IPS DF 6.9 (cell line): ENCODE results near the gene NXPH1.

Experiments used
- DNase-seq: peaks from one replicate; pipeline ENCODE4 v3.0.0-alpha.2; 2013; ENCODE audit warnings: low read depth, low spot score
- H3K27ac ChIP-seq: one replicate; pipeline ENCODE4 v1.5.1; 2013; ENCODE audit warnings: low read length, control low read depth
- H3K27me3 ChIP-seq: 2 replicates; pipeline ENCODE4 v1.6.1; 2013; ENCODE audit warnings: mild to moderate bottlenecking, low read length; ENCODE audit not compliant: control insufficient read depth, insufficient read depth
- H3K36me3 ChIP-seq: 2 replicates; pipeline ENCODE4 v1.6.1; 2013; ENCODE audit warnings: low read length; ENCODE audit not compliant: control insufficient read depth, insufficient read depth
- H3K4me1 ChIP-seq: 2 replicates; pipeline ENCODE4 v1.6.1; 2013; ENCODE audit warnings: low read length; ENCODE audit not compliant: control insufficient read depth, insufficient read depth
- H3K4me3 ChIP-seq: 2 replicates; pipeline ENCODE4 v1.5.1; 2013; ENCODE audit warnings: mild to moderate bottlenecking, low read length
- H3K9me3 ChIP-seq: 2 replicates; pipeline ENCODE4 v1.6.1; 2013; ENCODE audit warnings: low read length, inconsistent platforms; ENCODE audit not compliant: control insufficient read depth, insufficient read depth
- WGBS: extraction: QIAGEN DNeasy Blood & Tissue Kit; methylation state at CpG from one replicate; pipeline ENCODE4 v1.1.7; 2013; ENCODE audit warnings: mixed read lengths, missing lambda C conversion rate; ENCODE audit not compliant: insufficient read length, insufficient coverage; 5-methylcytosine and 5-hydroxymethylcytosine counted together

NXPH1 gene

GRCh38 chr7:8453535-8453934 lies 20.1 kb downstream of the NXPH1 start:
- Histone ChIP-seq H3K4me1 (no peaks in the 10 kb centered on the region), H3K9me3 (no peaks in the 10 kb centered on the region), H3K27ac (no peak overlapping the region), H3K27me3 (no peaks in the 10 kb centered on the region), H3K36me3 (no peaks in the 10 kb centered on the region), H3K4me3 (no peak overlapping the region)
- no CpG with 5 or more reads among the region's 1 CpG for WGBS
- DNase-seq = no peak

GRCh38 chr7:8455426-8455825 lies 22.0 kb downstream of the NXPH1 start:
- H3K4me3 ChIP-seq = no peak overlapping the region
- no peaks in the 10 kb centered on the region for H3K27me3 ChIP-seq
- WGBS = no CpG with 5 or more reads among the region's 2 CpGs

DNA sequence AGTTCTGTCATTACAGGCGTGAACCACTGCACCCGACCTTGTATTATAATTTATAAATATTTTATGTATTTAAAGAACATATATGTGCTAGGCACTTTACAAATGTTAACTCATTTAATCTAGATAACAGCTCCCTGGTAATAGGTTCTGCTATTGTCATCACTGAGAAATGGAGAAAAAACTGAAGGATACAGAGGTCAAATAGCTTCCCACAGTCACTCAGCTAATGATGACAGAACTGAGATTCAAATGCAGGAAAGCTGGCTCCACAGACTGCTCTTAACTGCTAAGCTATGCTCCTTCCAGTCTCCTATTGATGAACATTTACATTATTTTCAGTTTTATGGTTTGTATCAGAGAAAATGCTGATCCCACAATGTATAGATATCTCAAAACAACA lies 28.9 kb downstream of the NXPH1 start:
- H3K9me3 ChIP-seq = no peaks in the 10 kb centered on the region
- no peaks in the 10 kb centered on the region for H3K4me1 ChIP-seq
- no peaks in the 10 kb centered on the region for H3K27me3 ChIP-seq
- no peaks in the 10 kb centered on the region for H3K36me3 ChIP-seq
- DNase-seq = no peak
- no peak overlapping the region for H3K4me3 ChIP-seq
- no CpG with 5 or more reads among the region's 2 CpGs for WGBS
- no peak overlapping the region for H3K27ac ChIP-seq

More at GRCh38 chr7:8455426-8455825, 22.0 kb downstream of the NXPH1 start:
- DNase-seq = no peak
- H3K27ac ChIP-seq = no peak overlapping the region
- H3K36me3 ChIP-seq = no peaks in the 10 kb centered on the region
- no peaks in the 10 kb centered on the region for H3K4me1 ChIP-seq
- H3K9me3 ChIP-seq = no peaks in the 10 kb centered on the region

GRCh38 chr7:8465338-8465737 lies 31.9 kb downstream of the NXPH1 start:
- no peaks in the 10 kb centered on the region for H3K4me1 ChIP-seq
- no peaks in the 10 kb centered on the region for H3K36me3 ChIP-seq
- no peak for DNase-seq
- no peaks in the 10 kb centered on the region for H3K27me3 ChIP-seq
- H3K4me3 ChIP-seq = no peak overlapping the region
- H3K9me3 ChIP-seq = no peaks in the 10 kb centered on the region
- no peak overlapping the region for H3K27ac ChIP-seq
- no CpG with 5 or more reads among the region's 4 CpGs for WGBS

- H3K4me1 ChIP-seq = no peaks in the 10 kb centered on the region
- no CpG with 5 or more reads among the region's 3 CpGs for WGBS
- H3K27ac ChIP-seq = no peak overlapping the region
- DNase-seq = no peak
- H3K27me3 ChIP-seq = no peaks in the 10 kb centered on the region
- H3K4me3 ChIP-seq = no peak overlapping the region
- H3K36me3 ChIP-seq = no peaks in the 10 kb centered on the region
- H3K9me3 ChIP-seq = no peaks in the 10 kb centered on the region
Measured at GRCh38 chr7:8480527-8480926, 47.1 kb downstream of the NXPH1 start.

- H3K4me3 ChIP-seq = no peak overlapping the region
- H3K9me3 ChIP-seq = no peaks in the 10 kb centered on the region
- no peak overlapping the region for H3K27ac ChIP-seq
- H3K4me1 ChIP-seq = no peaks in the 10 kb centered on the region
- no peaks in the 10 kb centered on the region for H3K27me3 ChIP-seq
- DNase-seq = no peak
- WGBS = no CpG with 5 or more reads among the region's 2 CpGs
- no peaks in the 10 kb centered on the region for H3K36me3 ChIP-seq
Measured at GRCh38 chr7:8481096-8481495, 47.7 kb downstream of the NXPH1 start.

DNA sequence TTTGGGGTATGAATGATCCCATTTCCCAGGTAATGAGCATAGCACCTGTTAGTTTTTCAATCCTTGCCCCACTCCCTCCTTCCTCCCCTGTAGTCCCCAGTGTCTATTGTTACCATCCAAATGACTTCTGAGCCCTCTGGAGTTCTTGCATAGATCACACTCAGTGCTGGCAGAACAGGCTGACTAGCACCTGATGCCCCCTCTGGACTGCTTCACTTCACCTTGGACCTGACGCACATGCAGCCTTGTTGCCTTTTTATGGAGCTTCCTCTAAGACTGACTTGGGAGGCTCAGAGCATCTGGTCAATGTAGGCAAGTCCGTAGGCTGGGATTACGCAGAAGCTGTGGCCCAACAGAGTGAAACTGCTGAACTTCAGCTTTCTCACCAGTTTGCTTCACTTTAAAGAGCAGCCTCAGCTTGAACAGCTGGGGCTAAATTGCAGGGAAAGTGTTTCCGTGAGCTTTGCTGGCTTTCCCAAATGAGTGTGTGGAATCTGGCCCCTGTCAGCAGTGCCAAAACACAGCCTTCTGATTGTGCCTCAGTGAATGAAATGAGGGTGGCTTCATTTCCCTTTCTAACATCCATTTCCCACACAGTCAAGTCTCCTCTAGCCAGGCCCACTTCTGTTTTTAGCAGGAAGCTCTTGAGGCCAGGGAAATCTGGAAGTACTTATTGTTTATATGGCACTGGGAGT lies 48.5 kb downstream of the NXPH1 start:
- Histone ChIP-seq H3K4me1 (no peaks in the 10 kb centered on the region), H3K27me3 (no peaks in the 10 kb centered on the region), H3K9me3 (no peaks in the 10 kb centered on the region), H3K4me3 (no peak overlapping the region), H3K36me3 (no peaks in the 10 kb centered on the region), H3K27ac (no peak overlapping the region)
- no peak for DNase-seq
- WGBS = no CpG with 5 or more reads among the region's 4 CpGs

- no peaks in the 10 kb centered on the region for H3K4me1 ChIP-seq
- no peaks in the 10 kb centered on the region for H3K36me3 ChIP-seq
- no peaks in the 10 kb centered on the region for H3K9me3 ChIP-seq
- no peak overlapping the region for H3K27ac ChIP-seq
- DNase-seq = no peak
- H3K27me3 ChIP-seq = no peaks in the 10 kb centered on the region
- no peak overlapping the region for H3K4me3 ChIP-seq
- WGBS = no CpG with 5 or more reads among the region's 4 CpGs
Measured at GRCh38 chr7:8490391-8491045, 57.1 kb downstream of the NXPH1 start.

GRCh38 chr7:8491106-8491505 lies 57.7 kb downstream of the NXPH1 start:
- no CpG with 5 or more reads among the region's 3 CpGs for WGBS
- Histone ChIP-seq H3K36me3 (no peaks in the 10 kb centered on the region), H3K4me1 (no peaks in the 10 kb centered on the region), H3K9me3 (no peaks in the 10 kb centered on the region), H3K4me3 (no peak overlapping the region), H3K27me3 (no peaks in the 10 kb centered on the region), H3K27ac (no peak overlapping the region)
- DNase-seq = no peak

DNA sequence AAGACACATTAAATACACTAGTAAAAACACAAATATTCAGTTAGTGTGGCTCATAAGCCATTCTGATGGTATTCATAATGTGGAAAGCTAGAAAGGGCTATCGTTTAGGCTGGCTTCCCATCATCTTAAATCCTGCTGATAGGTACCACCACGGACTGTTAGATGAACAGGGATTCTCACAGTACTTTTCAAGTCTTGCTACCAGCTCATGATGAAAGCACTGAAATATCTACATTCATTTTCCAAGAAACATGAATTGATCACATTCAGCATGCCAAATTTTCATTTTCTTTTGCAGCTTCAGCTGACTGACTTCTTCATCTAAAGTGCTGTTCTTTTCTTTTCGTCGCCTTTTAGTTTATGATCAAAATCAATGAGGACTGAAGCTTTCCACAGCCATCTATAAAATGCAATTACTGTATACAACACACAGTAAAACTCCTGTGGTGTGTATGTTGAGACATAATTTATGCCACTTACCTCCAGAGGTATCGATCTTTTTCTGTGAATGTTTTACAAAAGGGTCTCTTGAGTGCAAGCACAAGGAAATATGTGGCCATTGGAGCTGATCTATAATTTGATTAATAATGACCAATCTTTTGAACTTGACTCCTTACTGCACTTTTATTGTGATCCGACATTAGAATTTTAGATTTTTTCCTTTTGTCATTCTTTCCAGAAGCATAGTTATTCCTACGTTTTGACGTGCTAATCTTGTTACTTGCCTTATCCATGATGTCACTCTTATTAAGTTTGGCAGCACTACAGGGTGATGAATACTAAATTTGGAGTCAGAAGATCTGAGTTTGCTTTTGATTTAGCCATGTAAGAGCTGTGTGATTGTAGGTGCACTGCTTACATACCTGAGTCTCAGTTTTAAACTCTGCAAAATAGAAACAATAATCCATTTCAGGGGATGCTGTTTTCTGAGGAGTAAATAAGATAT lies 58.4 kb downstream of the NXPH1 start:
- no peak for DNase-seq
- Histone ChIP-seq H3K27me3 (no peaks in the 10 kb centered on the region), H3K27ac (no peak overlapping the region), H3K9me3 (no peaks in the 10 kb centered on the region), H3K4me1 (no peaks in the 10 kb centered on the region), H3K4me3 (no peak overlapping the region), H3K36me3 (no peaks in the 10 kb centered on the region)
- WGBS = no CpG with 5 or more reads among the region's 8 CpGs
